K562 (cell line): ENCODE data around the gene POLDIP3. TPM values are rescaled to one million over a fixed set of nuclear protein-coding genes. Genes with fewer than 3 reads are reported as not detected.

Source experiments
- CBFA2T2 ChIP-seq: fragments of 450-650 bp; conservative IDR thresholded peaks from 2 replicates; pipeline ENCODE4 v1.6.1; 2017; ENCODE audit warnings: mild to moderate bottlenecking
- CEBPB ChIP-seq: fragments of 450-650 bp; IDR thresholded peaks from 2 replicates; pipeline ENCODE4 v1.6.1; 2016; ENCODE audit warnings: missing genetic modification characterization, missing compliant biosample characterization
- CREB5 ChIP-seq: fragments of 250-450 bp; sonication (Bioruptor Pico); IDR thresholded peaks from 2 replicates; pipeline ENCODE4 v1.5.0; 2020; ENCODE audit warnings: mild to moderate bottlenecking
- E2F6 ChIP-seq, 2 experiments: IDR thresholded peaks; 2 replicates each; pipeline ENCODE4 v1.6.1; 2011; ENCODE audit warnings: borderline replicate concordance in 1 of 2, control low read depth in 1 of 2, low read depth in 1 of 2, low read length in 1 of 2, mild to moderate bottlenecking in 1 of 2, mixed read lengths in 1 of 2, moderate library complexity in 1 of 2; ENCODE audit not compliant: insufficient read depth in 1 of 2, insufficient read length in 1 of 2, poor library complexity in 1 of 2, severe bottlenecking in 1 of 2; ENCODE audit errors: extremely low read depth in 1 of 2
- FOXA3 ChIP-seq, 2 experiments: fragments of 450-650 bp in 1 of 2; sonication (generic) in 1 of 2; formaldehyde crosslinking; IDR thresholded peaks in 1 of 2; conservative IDR thresholded peaks in 1 of 2; 2 replicates each; pipeline versions ENCODE4 v1.4.0 to v1.8.0; 2020 to 2022; ENCODE audit warnings: mild to moderate bottlenecking in 2 of 2, missing genetic modification reagents in 1 of 2
- FOXP1 ChIP-seq: sonication (generic); formaldehyde crosslinking; IDR thresholded peaks from 2 replicates; pipeline ENCODE4 v1.8.0; 2022; ENCODE audit warnings: mild to moderate bottlenecking, missing genetic modification reagents
- GABPB2 ChIP-seq: fragments of 250-450 bp; sonication (Bioruptor Pico); conservative IDR thresholded peaks from 2 replicates; pipeline ENCODE4 v1.5.1; 2021; ENCODE audit warnings: mild to moderate bottlenecking
- HMGN3 ChIP-seq: IDR thresholded peaks from 2 replicates; pipeline ENCODE4 v1.6.1; 2011; ENCODE audit warnings: borderline replicate concordance, low read depth, mild to moderate bottlenecking, mixed read lengths, low read length; ENCODE audit not compliant: insufficient read length; ENCODE audit errors: extremely low read depth
- KDM5B ChIP-seq: fragments of 200-600 bp; sonication (generic); IDR thresholded peaks from 2 replicates; pipeline ENCODE4 v1.6.1; 2012; ENCODE audit warnings: low read depth, mild to moderate bottlenecking, moderate library complexity, low read length, control low read depth, inconsistent platforms; ENCODE audit not compliant: insufficient replicate concordance
- MEIS2 ChIP-seq: fragments of 450-650 bp; IDR thresholded peaks from 2 replicates; pipeline ENCODE4 v1.6.1; 2014; ENCODE audit warnings: mild to moderate bottlenecking; ENCODE audit not compliant: partially characterized antibody
- PYGO2 ChIP-seq: fragments of 450-650 bp; IDR thresholded peaks from 2 replicates; pipeline ENCODE4 v1.6.1; 2016; ENCODE audit warnings: mild to moderate bottlenecking, missing genetic modification characterization, moderate library complexity, missing compliant biosample characterization
- RBM15 ChIP-seq: fragments of 200-400 bp; formaldehyde crosslinking; IDR thresholded peaks from 2 replicates; pipeline ENCODE4 v1.6.1; 2018; ENCODE audit warnings: mild to moderate bottlenecking, low read length, moderate library complexity; ENCODE audit not compliant: insufficient read depth
- TFAM ChIP-seq: fragments of 250-450 bp; sonication (Bioruptor Pico); conservative IDR thresholded peaks from 2 replicates; pipeline ENCODE4 v1.5.0; 2021; ENCODE audit warnings: mild to moderate bottlenecking, moderate library complexity
- ZBTB43 ChIP-seq: sonication (generic); formaldehyde crosslinking; IDR thresholded peaks from 2 replicates; pipeline ENCODE4 v1.8.0; 2023; ENCODE audit warnings: mild to moderate bottlenecking, missing genetic modification reagents
- ZBTB5 ChIP-seq: fragments of 450-650 bp; IDR thresholded peaks from 2 replicates; pipeline ENCODE4 v1.6.1; 2017; ENCODE audit warnings: antibody characterized with exemption
- ZNF124 ChIP-seq: sonication (generic); formaldehyde crosslinking; IDR thresholded peaks from 2 replicates; pipeline ENCODE4 v1.8.1; 2022; ENCODE audit warnings: missing genetic modification reagents
- ZNF408 ChIP-seq: fragments of 250-450 bp; sonication (Bioruptor Pico); IDR thresholded peaks from 2 replicates; pipeline ENCODE4 v1.4.0; 2020; ENCODE audit warnings: low read depth, mild to moderate bottlenecking, moderate library complexity
- ZNF41 ChIP-seq: fragments of 250-450 bp; sonication (Bioruptor Pico); conservative IDR thresholded peaks from 2 replicates; pipeline ENCODE4 v1.4.0; 2020; ENCODE audit warnings: mild to moderate bottlenecking
- ZNF668 ChIP-seq: fragments of 250-450 bp; sonication (Bioruptor Pico); IDR thresholded peaks from 2 replicates; pipeline ENCODE4 v1.8.0; 2022; ENCODE audit warnings: mild to moderate bottlenecking, inconsistent platforms
- ZNF707 ChIP-seq: fragments of 250-450 bp; sonication (Bioruptor Pico); conservative IDR thresholded peaks from 2 replicates; pipeline ENCODE4 v1.8.0; 2022; ENCODE audit warnings: inconsistent platforms, mild to moderate bottlenecking, moderate library complexity
- ZSCAN29 ChIP-seq: fragments of 450-650 bp; IDR thresholded peaks from 2 replicates; pipeline ENCODE4 v1.6.1; 2017
- ZZZ3 ChIP-seq: fragments of 450-650 bp; IDR thresholded peaks from 2 replicates; pipeline ENCODE4 v1.6.1; 2016; ENCODE audit warnings: antibody characterized with exemption, mild to moderate bottlenecking, moderate library complexity
- polyA plus RNA-seq, 8 experiments: library from polyadenylated mRNA; depleted of rRNA in 4 of 8; stranded (reverse) in 5 of 8; unstranded in 3 of 8; fragments of >200 nt; fragmentation: Nextera tagmentation in 2 of 8; fragmentation: Illumina TruSeq in 1 of 8; extraction: Ambion mirVana in 2 of 8; extraction: Trizol in 1 of 8; gene quantifications; 2 replicates each; pipeline versions ENCODE4 v1.2.1 to v1.2.3, GENCODE V29; 2011 to 2014; ENCODE audit warnings: inconsistent platforms in 1 of 8, missing spikeins in 1 of 8
- total RNA-seq, 7 experiments: library from RNA; depleted of rRNA in 6 of 7; stranded (reverse); fragments of >200 nt in 6 of 7; fragmentation: Illumina TruSeq in 2 of 7; extraction: Trizol in 2 of 7; gene quantifications; 2 replicates each; pipeline versions ENCODE4 v1.2.1 to v1.2.3, GENCODE V29; 2011 to 2021; ENCODE audit warnings: low replicate concordance in 1 of 7

POLDIP3 gene
- total and polyA plus RNA-seq, 9 of the 15 experiments (the other 6 are each of a cell fraction or from before 2014, with no cell fraction given), result 14.3 to 53.0 (median 26.3) TPM

GRCh38 chr22:42581762-42582716 lies 32.6 kb downstream of the POLDIP3 start (continued):
- TF ChIP-seq ZBTB5, result no peak
- TF ChIP-seq E2F6 (IDR thresholded peaks at IDR 0.05; ENCODE audit: borderline replicate concordance in 1 of 2, extremely low read depth in 1 of 2, insufficient read depth in 1 of 2, insufficient read length in 1 of 2, low read depth in 1 of 2, low read length in 1 of 2, poor library complexity in 1 of 2, severe bottlenecking in 1 of 2), result peak in 1 of 2 experiments; percentile 64
- TF ChIP-seq PYGO2, result no peak
- TF ChIP-seq ZNF124 (CRISPR knock-in tag), result no peak
- TF ChIP-seq FOXA3 (CRISPR knock-in tag; conservative IDR thresholded peaks at IDR 0.05 in 1 of 2, IDR thresholded peaks at IDR 0.05 in 1 of 2), result no peak
- no peak for TF ChIP-seq CEBPB
- TF ChIP-seq GABPB2 (CRISPR knock-in tag), result no peak
- no peak for TF ChIP-seq MEIS2
- no peak for TF ChIP-seq ZZZ3
- no peak for TF ChIP-seq CREB5 (CRISPR knock-in tag)
- TF ChIP-seq ZNF668 (CRISPR knock-in tag), result no peak
- TF ChIP-seq KDM5B, result peak; percentile 50
- no peak for TF ChIP-seq ZNF408 (CRISPR knock-in tag)
- no peak for TF ChIP-seq RBM15
- TF ChIP-seq ZNF707 (CRISPR knock-in tag), result no peak
- no peak for TF ChIP-seq HMGN3
- no peak for TF ChIP-seq CBFA2T2
- TF ChIP-seq ZSCAN29, result no peak
- TF ChIP-seq FOXP1 (CRISPR knock-in tag), result no peak
- TF ChIP-seq ZBTB43 (CRISPR knock-in tag), result no peak
- no peak for TF ChIP-seq TFAM (CRISPR knock-in tag)
- no peak for TF ChIP-seq ZNF41 (CRISPR knock-in tag)
